NCI-H2227 (cell line): ENCODE measurements around the gene SUCLA2.

Source experiments
- DNase-seq: peaks from one replicate; lab custom pipeline; 2025; ENCODE audit not compliant: unreplicated experiment; lab: John Stamatoyannopoulos, UW

The SUCLA2 gene

DNA sequence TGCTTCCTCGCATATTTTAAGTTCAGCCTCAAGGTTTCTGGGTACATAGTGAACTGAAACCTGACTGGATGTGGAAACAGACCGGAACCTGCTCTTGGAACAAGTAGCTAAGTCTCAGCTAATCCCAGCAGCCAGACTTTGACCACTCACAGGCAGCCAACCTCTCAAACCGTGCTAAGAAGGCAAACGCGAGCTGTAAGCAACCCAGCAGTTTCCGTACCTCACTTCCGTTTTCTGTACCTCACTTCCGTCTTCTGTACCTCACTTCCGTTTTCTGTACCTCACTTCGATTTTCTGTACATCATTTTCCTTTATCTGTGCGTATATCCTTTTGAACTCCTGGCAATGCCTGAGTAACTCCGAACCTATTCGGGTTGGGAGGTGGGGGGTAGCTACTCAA is 96.8 kb downstream of the SUCLA2 start:
- DNase-seq: peak; percentile 77

DNA sequence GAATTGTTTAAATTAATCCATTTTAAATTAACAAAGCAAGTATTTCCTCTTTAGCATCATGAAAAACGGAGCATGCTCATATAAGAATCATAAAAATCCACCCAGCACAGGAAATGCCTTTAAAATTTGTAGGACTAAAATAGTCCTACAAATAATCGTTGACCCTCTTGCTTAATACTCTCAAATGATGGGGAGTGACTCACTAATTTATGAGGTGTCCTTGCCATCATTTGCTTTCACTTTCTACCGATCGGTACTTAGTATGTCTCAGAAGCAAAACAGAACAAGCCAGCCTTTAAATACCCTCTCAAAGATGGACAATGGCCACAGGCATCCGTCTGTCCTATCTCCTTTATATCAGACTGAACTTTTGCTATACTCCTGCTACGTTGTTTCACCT is 97.2 kb downstream of the SUCLA2 start:
- DNase-seq: no peak

DNA sequence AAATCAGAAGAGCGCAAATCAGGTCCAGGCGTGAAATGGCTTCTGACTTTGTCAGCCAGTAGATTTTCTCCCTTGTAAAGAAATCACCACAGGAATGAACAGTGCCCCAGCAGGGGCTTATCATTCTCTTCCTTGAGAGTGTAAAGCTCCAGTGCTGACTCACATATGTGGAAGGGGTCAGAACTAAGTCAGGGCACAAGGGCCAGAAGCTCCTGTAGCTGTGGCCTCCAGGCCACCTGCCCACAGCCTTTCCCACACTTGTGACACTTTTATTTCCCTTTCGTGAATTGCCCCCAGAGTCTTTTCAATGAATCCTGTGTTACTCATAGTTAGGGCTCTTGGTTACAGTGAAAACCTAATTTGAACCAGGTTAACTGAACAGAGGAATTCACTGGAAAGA is 99.6 kb downstream of the SUCLA2 start:
- DNase-seq: no peak

DNA sequence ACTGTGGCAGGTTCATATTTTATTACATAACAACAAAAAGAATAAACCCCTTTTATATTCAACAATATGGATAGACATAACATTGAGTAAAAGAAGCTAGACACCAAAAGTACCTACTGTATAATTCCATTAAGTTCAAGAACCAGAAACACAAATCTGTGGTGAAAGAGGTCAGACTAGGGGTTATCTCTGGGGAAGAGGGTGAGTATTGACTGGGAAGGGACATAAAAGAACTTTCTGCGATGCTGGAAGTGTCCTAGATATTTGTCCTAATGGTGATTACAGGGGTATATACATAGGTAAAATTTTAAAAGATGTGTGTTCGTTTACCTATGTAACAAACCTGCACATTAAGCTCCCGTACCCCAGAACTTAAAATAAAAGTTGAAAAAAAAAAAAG is 103.0 kb downstream of the SUCLA2 start:
- DNase-seq: no peak

DNA sequence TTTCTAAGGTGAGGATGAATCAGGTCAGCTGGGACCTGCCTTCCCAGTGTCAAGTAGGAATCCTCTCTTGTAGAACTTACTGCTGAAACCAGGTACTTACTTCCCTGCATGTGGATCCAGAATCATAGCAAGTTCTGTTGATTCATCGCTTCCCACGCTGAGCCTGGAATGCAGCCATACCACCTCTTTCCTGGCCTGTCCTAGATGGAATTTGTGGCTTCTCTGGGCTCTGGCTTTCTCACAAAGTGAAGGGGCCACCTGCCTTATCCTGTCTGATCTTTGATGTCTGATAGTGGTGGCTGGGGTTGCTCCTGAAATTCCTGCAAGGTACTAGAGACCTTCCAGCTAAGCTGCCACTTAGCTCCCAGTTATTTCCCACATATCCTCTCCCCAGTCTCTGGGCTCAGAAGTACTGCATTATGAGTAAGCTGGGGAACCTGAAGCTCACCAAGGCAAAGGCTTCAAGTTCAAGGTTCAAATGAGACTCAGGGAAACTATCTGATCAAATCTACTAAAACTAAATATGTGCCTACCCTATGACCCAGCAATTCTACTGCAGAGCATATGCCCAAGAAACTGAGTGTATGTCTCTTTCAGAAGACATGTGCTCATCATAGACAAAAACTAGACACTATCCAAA is 103.5 kb downstream of the SUCLA2 start:
- DNase-seq: no peak

DNA sequence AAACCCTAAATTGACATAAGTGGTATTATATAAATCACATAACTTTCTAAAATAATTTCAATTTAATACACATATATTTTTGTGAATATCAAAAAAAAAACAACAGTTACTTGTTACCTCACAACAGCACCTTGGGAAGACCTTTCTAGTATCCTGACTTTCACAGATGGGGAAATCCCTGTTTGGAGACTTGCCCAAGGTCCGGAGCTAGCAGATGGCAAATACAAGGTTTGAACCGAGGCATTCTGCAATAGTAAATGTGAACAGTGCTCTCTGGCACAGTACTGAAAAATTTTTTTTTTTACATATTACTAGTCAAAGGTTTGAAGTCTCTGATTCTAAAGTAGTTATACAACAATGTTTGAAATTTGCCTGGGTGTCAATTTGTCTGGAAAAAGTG is 104.5 kb downstream of the SUCLA2 start:
- DNase-seq: no peak

DNA sequence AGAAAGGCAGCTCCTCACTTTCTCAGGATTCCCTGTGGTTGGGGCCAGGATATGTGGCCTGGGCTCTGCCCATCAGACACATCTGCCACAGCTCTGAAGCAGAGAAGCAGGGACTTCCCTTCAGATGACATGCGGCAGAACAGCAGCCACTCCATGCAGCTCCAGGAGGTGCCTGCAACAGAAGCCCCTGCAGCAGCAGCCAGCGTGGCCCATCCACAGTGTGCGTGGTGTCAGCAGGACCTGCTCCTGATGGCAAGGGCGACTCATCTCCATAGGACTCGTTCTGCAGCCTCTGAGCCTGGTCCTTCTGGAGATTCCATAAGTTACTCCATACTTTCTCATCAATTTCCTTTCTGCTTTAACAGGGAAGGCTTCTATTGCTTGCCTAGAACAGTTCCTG is 105.0 kb downstream of the SUCLA2 start:
- no peak for DNase-seq

DNA sequence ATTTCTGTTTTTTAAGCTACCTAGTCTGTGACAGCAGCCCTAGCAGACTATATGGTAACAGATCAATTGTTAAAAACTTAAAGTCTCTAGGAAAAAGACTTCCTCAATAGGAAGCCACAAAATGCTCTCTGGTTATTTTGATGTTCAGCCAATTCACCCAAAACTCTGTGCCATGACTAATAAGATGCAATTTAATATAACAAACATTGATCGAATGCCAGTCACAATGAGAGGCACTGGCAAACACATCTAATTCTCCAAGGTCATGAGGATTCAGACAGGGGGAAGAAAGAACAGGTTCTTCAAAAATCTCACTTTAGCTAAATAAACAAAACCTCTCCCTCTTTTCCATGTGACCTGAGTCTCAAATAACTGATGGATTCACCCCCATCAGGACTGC is 107.5 kb downstream of the SUCLA2 start:
- DNase-seq: no peak
